MM.1S (cell line): Measurements from ENCODE around the gene PLVAP.

Source experiments
- DNase-seq: peaks from one replicate; pipeline ENCODE4 v3.0.0-alpha.2; 2015
- H2AFZ ChIP-seq: fragments of 300-600 bp; sonication (generic); 2 replicates; pipeline ENCODE4 v1.6.0; 2016; ENCODE audit warnings: antibody characterized with exemption, low read length
- H3F3A ChIP-seq: fragments of 300-600 bp; sonication (generic); 2 replicates; pipeline ENCODE4 v1.6.1; 2016; ENCODE audit warnings: mild to moderate bottlenecking, antibody characterized with exemption, low read length, moderate library complexity, mixed read lengths; ENCODE audit not compliant: insufficient read depth
- H3K27ac ChIP-seq: fragments of 300-600 bp; sonication (generic); 2 replicates; pipeline ENCODE4 v1.5.1; 2016; ENCODE audit warnings: mild to moderate bottlenecking, low read length
- H3K27me3 ChIP-seq: fragments of 300-600 bp; sonication (generic); replicated peaks from 2 replicates; pipeline ENCODE4 v1.6.0; 2016; ENCODE audit warnings: low read length; ENCODE audit not compliant: insufficient read depth
- H3K36me3 ChIP-seq: fragments of 300-600 bp; sonication (generic); replicated peaks from 2 replicates; pipeline ENCODE4 v1.6.1; 2016; ENCODE audit warnings: mild to moderate bottlenecking, low read length, mixed read lengths; ENCODE audit not compliant: insufficient read depth
- H3K4me1 ChIP-seq: fragments of 300-600 bp; sonication (generic); 2 replicates; pipeline ENCODE4 v1.6.1; 2016; ENCODE audit warnings: low read length, mixed read lengths
- H3K4me2 ChIP-seq: fragments of 300-600 bp; sonication (generic); 2 replicates; pipeline ENCODE4 v1.6.0; 2016; ENCODE audit warnings: low read depth, low read length
- H3K4me3 ChIP-seq: fragments of 300-600 bp; sonication (generic); 2 replicates; pipeline ENCODE4 v1.5.1; 2016; ENCODE audit warnings: low read length, mixed read lengths
- H3K79me2 ChIP-seq: fragments of 300-600 bp; sonication (generic); 2 replicates; pipeline ENCODE4 v1.6.1; 2016; ENCODE audit warnings: mixed run types, low read length, mixed read lengths
- H3K9ac ChIP-seq: fragments of 300-600 bp; sonication (generic); 2 replicates; pipeline ENCODE4 v1.6.1; 2016; ENCODE audit warnings: low read length, mixed read lengths
- H3K9me2 ChIP-seq: fragments of 300-600 bp; sonication (generic); replicated peaks from 2 replicates; pipeline ENCODE4 v1.6.1; 2016; ENCODE audit warnings: mild to moderate bottlenecking, low read length, mixed read lengths; ENCODE audit not compliant: insufficient read depth
- H3K9me3 ChIP-seq: fragments of 300-600 bp; sonication (generic); replicated peaks from 2 replicates; pipeline ENCODE4 v1.6.1; 2016; ENCODE audit warnings: mild to moderate bottlenecking, low read length, mixed read lengths; ENCODE audit not compliant: insufficient read depth
- H4K20me1 ChIP-seq: fragments of 300-600 bp; sonication (generic); 2 replicates; pipeline ENCODE4 v1.6.1; 2016; ENCODE audit warnings: mild to moderate bottlenecking, low read length, moderate library complexity, mixed read lengths; ENCODE audit not compliant: insufficient read depth
- EZH2 ChIP-seq: fragments of 300-600 bp; sonication (generic); optimal IDR thresholded peaks from 2 replicates; pipeline ENCODE3; 2017; ENCODE audit warnings: low read depth, mild to moderate bottlenecking, antibody characterized with exemption, low read length, mixed read lengths
- EZH2phosphoT487 ChIP-seq: fragments of 300-600 bp; sonication (generic); IDR thresholded peaks from 2 replicates; pipeline ENCODE4 v1.6.1; 2018; ENCODE audit warnings: antibody characterized with exemption, low read length
- TF ChIP-seq, protein P1 (sequence below): fragments of 300-600 bp; sonication (generic); IDR thresholded peaks from 2 replicates; pipeline ENCODE4 v1.5.1; 2016; ENCODE audit warnings: antibody characterized with exemption, low read length, mixed read lengths

Gene PLVAP

DNA sequence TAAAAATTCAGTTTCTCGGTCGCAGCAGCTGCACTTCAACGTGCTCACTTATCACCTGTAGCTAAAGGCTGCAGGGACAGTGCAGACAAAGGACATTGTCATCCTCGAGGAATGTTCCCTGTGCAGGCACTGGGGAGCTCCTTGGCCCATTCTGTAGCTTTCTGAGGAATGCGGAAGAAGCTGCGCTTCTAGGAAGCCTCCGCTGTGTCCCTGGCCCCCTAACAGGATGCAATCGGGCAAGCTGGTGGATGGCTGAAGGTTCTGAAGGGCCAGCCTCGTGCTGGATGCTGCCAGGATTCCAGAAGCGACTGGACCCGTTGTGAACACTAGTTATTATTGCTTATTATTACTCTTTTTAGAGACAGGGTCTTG lies 50.6 kb downstream of the PLVAP start:
- TF ChIP-seq EZH2phosphoT487 (no peak), EZH2 (no peak)
- TF ChIP-seq, protein P1, sequence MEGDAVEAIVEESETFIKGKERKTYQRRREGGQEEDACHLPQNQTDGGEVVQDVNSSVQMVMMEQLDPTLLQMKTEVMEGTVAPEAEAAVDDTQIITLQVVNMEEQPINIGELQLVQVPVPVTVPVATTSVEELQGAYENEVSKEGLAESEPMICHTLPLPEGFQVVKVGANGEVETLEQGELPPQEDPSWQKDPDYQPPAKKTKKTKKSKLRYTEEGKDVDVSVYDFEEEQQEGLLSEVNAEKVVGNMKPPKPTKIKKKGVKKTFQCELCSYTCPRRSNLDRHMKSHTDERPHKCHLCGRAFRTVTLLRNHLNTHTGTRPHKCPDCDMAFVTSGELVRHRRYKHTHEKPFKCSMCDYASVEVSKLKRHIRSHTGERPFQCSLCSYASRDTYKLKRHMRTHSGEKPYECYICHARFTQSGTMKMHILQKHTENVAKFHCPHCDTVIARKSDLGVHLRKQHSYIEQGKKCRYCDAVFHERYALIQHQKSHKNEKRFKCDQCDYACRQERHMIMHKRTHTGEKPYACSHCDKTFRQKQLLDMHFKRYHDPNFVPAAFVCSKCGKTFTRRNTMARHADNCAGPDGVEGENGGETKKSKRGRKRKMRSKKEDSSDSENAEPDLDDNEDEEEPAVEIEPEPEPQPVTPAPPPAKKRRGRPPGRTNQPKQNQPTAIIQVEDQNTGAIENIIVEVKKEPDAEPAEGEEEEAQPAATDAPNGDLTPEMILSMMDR, result no peak
- no peak overlapping the region for H3K4me3 ChIP-seq
- no peak for DNase-seq
- H3K9me2 ChIP-seq, result no peaks in the 10 kb centered on the region
- H3K36me3 ChIP-seq, result no peaks in the 10 kb centered on the region
- no peak overlapping the region for H3K9ac ChIP-seq
- H3K9me3 ChIP-seq, result no peaks in the 10 kb centered on the region
- peaks cover 38% of the 10 kb centered on the region for H3K27me3 ChIP-seq
- no peak overlapping the region for H3K4me2 ChIP-seq
- no peaks in the 10 kb centered on the region for H4K20me1 ChIP-seq
- H2AFZ ChIP-seq, result no peak overlapping the region
- no peaks in the 10 kb centered on the region for H3K4me1 ChIP-seq
- no peaks in the 10 kb centered on the region for H3K79me2 ChIP-seq
- no peak overlapping the region for H3K27ac ChIP-seq
- 0 out of 2 replicates have a peak, but pooled peaks cover 3% of the 10 kb centered on the region for H3F3A ChIP-seq

GRCh38 chr19:17325881-17326594 lies 51.1 kb downstream of the PLVAP start:
- DNase-seq, result no peak
- Histone ChIP-seq H3K79me2 (no peaks in the 10 kb centered on the region), H3K4me3 (no peak overlapping the region), H4K20me1 (no peaks in the 10 kb centered on the region), H3F3A (0 out of 2 replicates have a peak, but pooled peaks cover 3% of the 10 kb centered on the region), H3K36me3 (no peaks in the 10 kb centered on the region), H3K4me1 (no peaks in the 10 kb centered on the region), H3K9me3 (no peaks in the 10 kb centered on the region), H3K9ac (no peak overlapping the region), H3K4me2 (no peak overlapping the region), H3K27me3 (peaks cover 35% of the 10 kb centered on the region), H2AFZ (no peak overlapping the region), H3K9me2 (no peaks in the 10 kb centered on the region), H3K27ac (no peak overlapping the region)
- TF ChIP-seq EZH2 (no peak), EZH2phosphoT487 (no peak)
- TF ChIP-seq, protein P1, result no peak

- no peaks in the 10 kb centered on the region for H3K9me3 ChIP-seq
Measured at GRCh38 chr19:17325133-17325532, 52.0 kb downstream of the PLVAP start.

More at GRCh38 chr19:17325133-17325532, 52.0 kb downstream of the PLVAP start:
- Histone ChIP-seq H3K27ac (no peak overlapping the region), H3K27me3 (peaks cover 26% of the 10 kb centered on the region), H4K20me1 (no peaks in the 10 kb centered on the region), H3K4me2 (no peak overlapping the region), H3K9me2 (no peaks in the 10 kb centered on the region), H3K4me3 (no peak overlapping the region), H2AFZ (no peak overlapping the region), H3F3A (0 out of 2 replicates have a peak, but pooled peaks cover 3% of the 10 kb centered on the region), H3K4me1 (no peaks in the 10 kb centered on the region), H3K79me2 (no peaks in the 10 kb centered on the region), H3K9ac (no peak overlapping the region), H3K36me3 (no peaks in the 10 kb centered on the region)
- DNase-seq, result no peak
- TF ChIP-seq, protein P1, result no peak
- TF ChIP-seq EZH2 (no peak), EZH2phosphoT487 (no peak)
